ENCODE data around the gene SARDH.

GRCh38 chr9:133754688-133755227 is 16.6 kb upstream of the SARDH start:
- TF ChIP-seq CTCF (IDR thresholded peaks at IDR 0.05): no peak
- TF ChIP-seq POLR2A (IDR thresholded peaks at IDR 0.05): no peak

Measured in breast epithelium (tissue), 3 donors.